ENCODE data around the gene MOSMO. TPM values are rescaled to one million over a fixed set of nuclear protein-coding genes. Genes with fewer than 3 reads are reported as not detected.

The MOSMO gene
- total and polyA plus RNA-seq, 2 of the 13 experiments (the other 11 are each of a cell fraction or from before 2014, with no cell fraction given), result 26.7 to 32.6 TPM

GRCh38 chr16:22091721-22092120 is 83.8 kb downstream of the MOSMO start (continued):
- TF ChIP-seq SOX13 (IDR thresholded peaks at IDR 0.05) (no peak), SOX13 (CRISPR knock-in tag; conservative IDR thresholded peaks at IDR 0.05 in 1 of 2, IDR thresholded peaks at IDR 0.05 in 1 of 2) (peak in 1 of 2 experiments; percentile 56; a peak in 2 of 4 replicates), ZNF501 (CRISPR knock-in tag; IDR thresholded peaks at IDR 0.05) (0 out of 2 replicates have a peak, but pooled peaks have one; percentile 47), ARNT (IDR thresholded peaks at IDR 0.05) (no peak), ZNF709 (CRISPR knock-in tag; IDR thresholded peaks at IDR 0.05) (no peak), ZNF230 (CRISPR knock-in tag; IDR thresholded peaks at IDR 0.05) (no peak), ATF5 (CRISPR knock-in tag; IDR thresholded peaks at IDR 0.05; ENCODE audit: low read depth) (no peak), ZBTB34 (CRISPR knock-in tag; IDR thresholded peaks at IDR 0.05) (no peak)

- peak within 1 kb of the TSS; percentile 45 for H2AFZ ChIP-seq (ENCODE audit: low read length)
- DNase-seq (ENCODE audit: low spot score) (no peak), ATAC-seq (peak; percentile 82), FAIRE-seq (no peak)
- H3K4me3 ChIP-seq (replicated peaks in 1 of 3; ENCODE audit: insufficient read depth in 1 of 3, low read depth in 2 of 3, low read length in 3 of 3), result 0 out of 6 replicates have a peak within 1 kb of the TSS, but pooled peaks of 1 of the 3 experiments have one; percentile 19
- H3K36me3 ChIP-seq (replicated peaks in 1 of 2; ENCODE audit: control insufficient read depth in 1 of 2, insufficient read depth in 2 of 2, low read length in 2 of 2), result no peaks in the 10 kb centered on the region
- POLR2A ChIA-PET, result interaction anchor here (0.7 to 1.0 kb wide), 2 partner anchors 84 to 140 kb away, joined by 3 read pairs; partner anchors contain the start of gene MOSMO
- H3K9me3 ChIP-seq (ENCODE audit: low read length), result no peaks in the 10 kb centered on the region
- intact Hi-C loops (cut with micrococcal nuclease; ENCODE audit: unreplicated experiment) (no loop called here), in situ Hi-C loops (cut with HindIII; ENCODE audit: extremely low pct_ligation_motif_present, low pct_unique_long_range_greater_than_20kb) (loop anchor here (25.0 kb wide), 1 partner anchor 280 kb away; no protein-coding TSS in a partner anchor)
- peaks cover 0 to 12% of the 10 kb centered on the region in 2 experiments; a peak in 2 of 5 replicates for H3K27me3 ChIP-seq (ENCODE audit: control insufficient read depth in 1 of 2, insufficient read depth in 2 of 2, low read length in 2 of 2)
- H3K27ac ChIP-seq (ENCODE audit: extremely low read length, insufficient read depth, low read length), result no peak within 1 kb of the TSS
- no peaks in the 10 kb centered on the region for H3K79me2 ChIP-seq (ENCODE audit: insufficient read depth, low read length)
- H3K4me1 ChIP-seq (ENCODE audit: insufficient read depth, low read length), result peaks cover 10% of the 10 kb centered on the region
- peak within 1 kb of the TSS; percentile 38; the same call in 1 of the 2 replicates for H3K9ac ChIP-seq (ENCODE audit: insufficient read depth, low read depth, low read length)
- H3K4me2 ChIP-seq (ENCODE audit: low read depth, low read length), result peak within 1 kb of the TSS; percentile 48
- 24% methylated on average over 9 of the region's 9 CpGs for WGBS (ENCODE audit: low lambda C conversion rate)
- no TSS peak for BruUV-seq (replicated peaks)
- CTCF ChIA-PET (ENCODE audit: low intra/inter-chr PET ratio, low total read pairs), result no interaction called here
- no peaks in the 10 kb centered on the region for H4K20me1 ChIP-seq (ENCODE audit: insufficient read depth, low read length)
- TF ChIP-seq ZNF709 (CRISPR knock-in tag; IDR thresholded peaks at IDR 0.05), result 0 out of 2 replicates have a peak, but pooled peaks have one; percentile 22
- TF ChIP-seq RCOR2 (CRISPR knock-in tag; IDR thresholded peaks at IDR 0.05), result no peak
- 0 out of 2 replicates have a peak, but pooled peaks have one; percentile 48 for TF ChIP-seq CSRNP1 (CRISPR knock-in tag; IDR thresholded peaks at IDR 0.05)
- 0 out of 2 replicates have a peak, but pooled peaks have one; percentile 42 for TF ChIP-seq ZNF274 (CRISPR knock-in tag; IDR thresholded peaks at IDR 0.05)
- TF ChIP-seq HOXA7 (CRISPR knock-in tag; IDR thresholded peaks at IDR 0.05), result no peak
- TF ChIP-seq EP300 (IDR thresholded peaks at IDR 0.05; ENCODE audit: low read depth in 2 of 2, low read length in 2 of 2), result 0 out of 4 replicates have a peak, but pooled peaks of 1 of the 2 experiments have one; percentile 2
- no peak for TF ChIP-seq EP300 (CRISPR knock-in tag; IDR thresholded peaks at IDR 0.05; ENCODE audit: borderline replicate concordance)
Observed at GRCh38 chr16:22092143-22092933, 84.4 kb downstream of the MOSMO start, which contains the start of gene VWA3A. VWA3A (plus strand) TSS chr16:22092541; CDS start chr16:22092638, 97 bp downstream.

All from HepG2 (cell line).